DOHH2 (cell line): Measurements from ENCODE around the gene AMH.

Experiments
- H3F3A ChIP-seq: fragments of 200-600 bp; sonication (generic), shearing (Covaris generic); 2 replicates; pipeline ENCODE4 v1.6.0; 2016; ENCODE audit warnings: antibody characterized with exemption, mild to moderate bottlenecking; ENCODE audit not compliant: control insufficient read depth, insufficient read depth
- H3K27ac ChIP-seq: fragments of 200-600 bp; sonication (generic); 2 replicates; pipeline ENCODE4 v1.5.1; 2014; ENCODE audit warnings: low read depth, mild to moderate bottlenecking, low read length, moderate library complexity
- H3K27me3 ChIP-seq: fragments of 200-600 bp; sonication (generic); 2 replicates; pipeline ENCODE4 v1.6.1; 2014; ENCODE audit warnings: mild to moderate bottlenecking, low read length, mixed read lengths; ENCODE audit not compliant: control insufficient read depth
- H3K36me3 ChIP-seq: fragments of 200-600 bp; sonication (generic); 2 replicates; pipeline ENCODE4 v1.6.1; 2014; ENCODE audit warnings: mild to moderate bottlenecking, low read length, moderate library complexity, mixed read lengths; ENCODE audit not compliant: control insufficient read depth
- H3K4me1 ChIP-seq: fragments of 200-600 bp; sonication (generic); 2 replicates; pipeline ENCODE4 v1.6.1; 2014; ENCODE audit warnings: mild to moderate bottlenecking, low read length, mixed read lengths; ENCODE audit not compliant: control insufficient read depth
- H3K4me2 ChIP-seq: fragments of 200-600 bp; sonication (generic); 2 replicates; pipeline ENCODE4 v1.6.0; 2014; ENCODE audit warnings: mild to moderate bottlenecking, low read length, moderate library complexity
- H3K4me3 ChIP-seq: fragments of 200-600 bp; sonication (generic); 2 replicates; pipeline ENCODE4 v1.5.1; 2014; ENCODE audit warnings: mild to moderate bottlenecking, low read length, mixed read lengths
- H3K79me2 ChIP-seq: fragments of 200-600 bp; sonication (generic); 2 replicates; pipeline ENCODE4 v1.6.1; 2014; ENCODE audit warnings: mild to moderate bottlenecking, low read length, mixed read lengths; ENCODE audit not compliant: control insufficient read depth
- H3K9me2 ChIP-seq: fragments of 200-600 bp; sonication (generic); replicated peaks from 2 replicates; pipeline ENCODE4 v1.6.1; 2014; ENCODE audit warnings: mild to moderate bottlenecking, low read length, mixed read lengths; ENCODE audit not compliant: control insufficient read depth
- H3K9me3 ChIP-seq: fragments of 200-600 bp; sonication (generic); 2 replicates; pipeline ENCODE4 v1.6.1; 2014; ENCODE audit warnings: antibody characterized with exemption, low read length, mixed read lengths; ENCODE audit not compliant: control insufficient read depth, insufficient read depth
- H4K20me1 ChIP-seq: fragments of 200-600 bp; sonication (generic); 2 replicates; pipeline ENCODE4 v1.6.0; 2014; ENCODE audit warnings: low read depth, mild to moderate bottlenecking, antibody characterized with exemption, low read length, moderate library complexity; ENCODE audit not compliant: control insufficient read depth, insufficient read depth
- CTCF ChIP-seq: fragments of 200-600 bp; sonication (generic); IDR thresholded peaks from one replicate; pipeline ENCODE4 v1.5.1; 2014; ENCODE audit warnings: antibody characterized with exemption, mild to moderate bottlenecking, low read depth, low read length; ENCODE audit not compliant: poor library complexity, severe bottlenecking
- EZH2phosphoT487 ChIP-seq: fragments of 200-600 bp; sonication (generic); IDR thresholded peaks from 2 replicates; pipeline ENCODE4 v1.6.1; 2017; ENCODE audit warnings: borderline replicate concordance, mild to moderate bottlenecking, antibody characterized with exemption, low read length, moderate library complexity, mixed read lengths

The AMH gene

GRCh38 chr19:2275588-2276428 is 26.7 kb downstream of the AMH start:
- Histone ChIP-seq H3K27ac (no peak overlapping the region), H3K4me1 (peaks cover 22% of the 10 kb centered on the region), H3K4me2 (no peak overlapping the region), H3K9me2 (no peaks in the 10 kb centered on the region), H3K9me3 (no peaks in the 10 kb centered on the region), H3K27me3 (no peaks in the 10 kb centered on the region), H4K20me1 (peaks cover 16% of the 10 kb centered on the region), H3K4me3 (no peak overlapping the region), H3K36me3 (peaks cover 44% of the 10 kb centered on the region), H3K79me2 (peaks cover 38% of the 10 kb centered on the region), H3F3A (peaks cover 35% of the 10 kb centered on the region)
- TF ChIP-seq CTCF: no peak
- no peak for TF ChIP-seq EZH2phosphoT487

- no peaks in the 10 kb centered on the region for H3K9me2 ChIP-seq
- H3K79me2 ChIP-seq: peaks cover 31% of the 10 kb centered on the region
- H3K36me3 ChIP-seq: peaks cover 37% of the 10 kb centered on the region
- H3F3A ChIP-seq: peaks cover 30% of the 10 kb centered on the region
- TF ChIP-seq CTCF: no peak
- no peak for TF ChIP-seq EZH2phosphoT487
- H4K20me1 ChIP-seq: peaks cover 10% of the 10 kb centered on the region
- H3K4me1 ChIP-seq: peaks cover 23% of the 10 kb centered on the region
- H3K4me2 ChIP-seq: no peak overlapping the region
- H3K9me3 ChIP-seq: no peaks in the 10 kb centered on the region
- H3K4me3 ChIP-seq: no peak overlapping the region
- H3K27ac ChIP-seq: no peak overlapping the region
- no peaks in the 10 kb centered on the region for H3K27me3 ChIP-seq
These were observed 27.4 kb downstream of the AMH start for GRCh38 chr19:2276429-2276986.

- Histone ChIP-seq H3K4me2 (no peak overlapping the region), H3K9me2 (no peaks in the 10 kb centered on the region), H3K4me3 (no peak overlapping the region), H4K20me1 (peaks cover 6% of the 10 kb centered on the region), H3K36me3 (peaks cover 31% of the 10 kb centered on the region), H3K27ac (no peak overlapping the region), H3K27me3 (peaks cover 3% of the 10 kb centered on the region; the same call in 1 of the 2 replicates), H3F3A (peaks cover 25% of the 10 kb centered on the region), H3K4me1 (peaks cover 25% of the 10 kb centered on the region), H3K79me2 (peaks cover 25% of the 10 kb centered on the region), H3K9me3 (no peaks in the 10 kb centered on the region)
- TF ChIP-seq EZH2phosphoT487: no peak
- TF ChIP-seq CTCF: no peak
These were observed 28.0 kb downstream of the AMH start for GRCh38 chr19:2277138-2277537.
